Measurements from ENCODE around the gene CIPC. TPM values are rescaled to one million over a fixed set of nuclear protein-coding genes. Genes with fewer than 3 reads are reported as not detected.

Gene CIPC
- total and polyA plus RNA-seq, 2 of the 13 experiments (the other 11 are each of a cell fraction or from before 2014, with no cell fraction given): 7.6 to 13.9 TPM

- TF ChIP-seq ZBTB10 (CRISPR knock-in tag; IDR thresholded peaks at IDR 0.05; ENCODE audit: borderline replicate concordance): no peak
- no peak for TF ChIP-seq ZNF414 (CRISPR knock-in tag; IDR thresholded peaks at IDR 0.05)
- no peak for TF ChIP-seq HNRNPLL (IDR thresholded peaks at IDR 0.05; ENCODE audit: low read depth, low read length, poor library complexity, severe bottlenecking)
- no peak for TF ChIP-seq ZNF275 (CRISPR knock-in tag; IDR thresholded peaks at IDR 0.05; ENCODE audit: borderline replicate concordance)
- TF ChIP-seq YEATS2 (CRISPR knock-in tag; IDR thresholded peaks at IDR 0.05; ENCODE audit: borderline replicate concordance): no peak
- TF ChIP-seq ADNP (CRISPR knock-in tag; IDR thresholded peaks at IDR 0.05): no peak
- no peak for TF ChIP-seq ZNF432 (CRISPR knock-in tag; IDR thresholded peaks at IDR 0.05; ENCODE audit: borderline replicate concordance)
- no peak for TF ChIP-seq ZNF407 (CRISPR knock-in tag; IDR thresholded peaks at IDR 0.05; ENCODE audit: not compliant biosample characterization)
- TF ChIP-seq KAT7 (CRISPR knock-in tag; IDR thresholded peaks at IDR 0.05; ENCODE audit: borderline replicate concordance): no peak
These were observed 44.8 kb upstream of the CIPC start (continued) for GRCh38 chr14:77053046-77053841.
